ENCODE results near the gene PCMT1. TPM values are rescaled to one million over a fixed set of nuclear protein-coding genes. Genes with fewer than 3 reads are reported as not detected.

The PCMT1 gene
- total and polyA plus RNA-seq, 2 of the 8 experiments (the other 6 are each of a cell fraction or from before 2014, with no cell fraction given): 84.3 to 91.3 TPM

DNA sequence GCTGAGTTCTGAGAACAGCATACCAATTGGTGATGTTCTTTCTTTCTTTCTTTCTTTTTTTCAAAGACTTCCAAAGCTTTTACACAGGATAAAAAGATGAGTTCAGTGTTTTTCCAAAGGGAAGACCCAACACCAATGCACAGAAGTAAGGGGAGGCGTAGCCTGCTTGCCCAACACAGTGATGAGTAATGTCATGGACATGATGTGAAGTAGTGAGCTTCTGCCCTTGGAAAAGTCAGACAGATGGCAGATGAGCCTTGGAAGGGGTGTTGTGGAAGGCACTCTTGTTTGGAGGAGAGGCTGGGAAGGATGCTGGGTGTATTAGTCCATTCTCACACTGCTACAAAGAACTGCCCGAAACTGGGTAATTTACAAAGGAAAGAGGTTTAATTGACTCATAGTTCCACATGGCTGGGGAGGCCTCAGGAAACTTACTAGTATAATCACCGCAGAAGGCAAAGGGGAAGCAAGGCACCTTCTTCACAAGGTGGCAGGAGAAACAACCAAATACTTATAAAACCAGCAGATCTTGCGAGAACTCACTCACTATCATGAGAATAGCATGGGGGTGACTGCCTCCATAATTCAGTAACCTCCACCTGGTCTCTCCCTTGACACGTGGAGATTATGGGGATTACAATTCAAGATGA, 102.0 kb downstream of the PCMT1 start:
- Histone ChIP-seq H3K18ac (ENCODE audit: extremely low read depth, low read length) (no peak overlapping the region), H2BK5ac (ENCODE audit: low read depth, low read length) (no peak overlapping the region), H3K9ac (replicated peaks in 1 of 4; ENCODE audit: extremely low read depth in 1 of 4, low read depth in 3 of 4, low read length in 3 of 4) (no peak overlapping the region), H3K56ac (replicated peaks; ENCODE audit: insufficient read length, low read depth, low read length) (no peak overlapping the region), H4K20me1 (replicated peaks in 1 of 2; ENCODE audit: control insufficient read depth in 1 of 2, insufficient read depth in 2 of 2, low read length in 2 of 2) (no peaks in the 10 kb centered on the region), H3K36me3 (ENCODE audit: control insufficient read depth in 2 of 4, insufficient read depth in 4 of 4, low read length in 3 of 4) (no peaks in the 10 kb centered on the region), H2AK5ac (ENCODE audit: low read depth, low read length) (no peak overlapping the region), H2BK15ac (ENCODE audit: low read length) (no peak overlapping the region), H3K79me2 (ENCODE audit: control insufficient read depth in 1 of 2, insufficient read depth in 2 of 2, low read length in 2 of 2) (no peaks in the 10 kb centered on the region), H2BK20ac (ENCODE audit: low read length) (no peak overlapping the region), H3K27ac (ENCODE audit: low read depth, low read length) (no peak overlapping the region), H3K4me1 (replicated peaks in 1 of 4; ENCODE audit: control insufficient read depth in 3 of 4, insufficient read depth in 4 of 4, low read length in 3 of 4) (peaks cover 0 to 7% (median 0%) of the 10 kb centered on the region in 4 experiments; a peak in 4 of 7 replicates), H3K4me2 (ENCODE audit: insufficient read depth in 1 of 2, low read depth in 2 of 2, low read length in 2 of 2) (no peak overlapping the region), H4K5ac (ENCODE audit: insufficient read length, low read depth, low read length) (no peak overlapping the region), H3K79me1 (ENCODE audit: low read depth, low read length) (no peaks in the 10 kb centered on the region), H3K23me2 (ENCODE audit: low read depth, low read length) (no peaks in the 10 kb centered on the region), H2BK120ac (replicated peaks; ENCODE audit: low read depth, low read length) (no peak overlapping the region), H4K91ac (replicated peaks; ENCODE audit: insufficient read length, low read length) (no peak overlapping the region), H2AFZ (ENCODE audit: low read length) (no peak overlapping the region), H3K9me3 (ENCODE audit: insufficient read depth in 2 of 2, low read depth in 1 of 2, low read length in 1 of 2) (no peaks in the 10 kb centered on the region), H3K14ac (ENCODE audit: insufficient read length) (no peak overlapping the region), H3K4ac (replicated peaks; ENCODE audit: insufficient read length, low read depth, low read length) (no peak overlapping the region), H3K27me3 (replicated peaks in 1 of 4; ENCODE audit: control insufficient read depth in 3 of 4, extremely low read depth in 1 of 4, insufficient read depth in 3 of 4, low read length in 3 of 4) (no peaks in the 10 kb centered on the region), H2BK12ac (ENCODE audit: low read depth, low read length) (no peak overlapping the region), H3K23ac (ENCODE audit: insufficient read length) (no peak overlapping the region), H3K4me3 (ENCODE audit: extremely low read depth in 1 of 4, insufficient read depth in 2 of 4, low read depth in 3 of 4, low read length in 4 of 4) (no peak overlapping the region), H4K8ac (ENCODE audit: extremely low read depth, insufficient read depth, low read length) (no peak overlapping the region)
- ChIA-PET CTCF (ENCODE audit: partially characterized antibody) (interaction anchor here (1.1 to 2.6 kb wide), 5 partner anchors 11 to 17 kb away, joined by 3 to 17 read pairs (median 11); no protein-coding TSS in a partner anchor), POLR2A (ENCODE audit: partially characterized antibody) (interaction anchor here (1.6 kb wide), 1 partner anchor 10 kb away, joined by 5 read pairs; no protein-coding TSS in a partner anchor)
- TF ChIP-seq CBX8 (IDR thresholded peaks at IDR 0.05; ENCODE audit: borderline replicate concordance, low read depth, low read length) (no peak), RXRA (IDR thresholded peaks at IDR 0.05; ENCODE audit: insufficient read depth, low read depth, low read length) (no peak), ZNF274 (IDR thresholded peaks at IDR 0.05; ENCODE audit: borderline replicate concordance, extremely low read depth, low read length) (no peak), TAF7 (optimal IDR thresholded peaks at IDR 0.05; ENCODE audit: borderline replicate concordance, low read depth, low read length) (no peak), RFX5 (IDR thresholded peaks at IDR 0.05; ENCODE audit: borderline replicate concordance, low read depth, low read length) (no peak), SAP30 (IDR thresholded peaks at IDR 0.05; ENCODE audit: insufficient read depth, insufficient replicate concordance, low read length) (no peak), PHF8 (conservative IDR thresholded peaks at IDR 0.05; ENCODE audit: low read depth, low read length) (no peak), CHD2 (IDR thresholded peaks at IDR 0.05; ENCODE audit: low read length) (no peak), NRF1 (IDR thresholded peaks at IDR 0.05; ENCODE audit: low read depth, low read length) (no peak), ASH2L (IDR thresholded peaks at IDR 0.05; ENCODE audit: low read length) (no peak)
- TF ChIP-seq, protein P1, sequence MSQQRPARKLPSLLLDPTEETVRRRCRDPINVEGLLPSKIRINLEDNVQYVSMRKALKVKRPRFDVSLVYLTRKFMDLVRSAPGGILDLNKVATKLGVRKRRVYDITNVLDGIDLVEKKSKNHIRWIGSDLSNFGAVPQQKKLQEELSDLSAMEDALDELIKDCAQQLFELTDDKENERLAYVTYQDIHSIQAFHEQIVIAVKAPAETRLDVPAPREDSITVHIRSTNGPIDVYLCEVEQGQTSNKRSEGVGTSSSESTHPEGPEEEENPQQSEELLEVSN (IDR thresholded peaks at IDR 0.05): no peak
- FAIRE-seq (no peak), DNase-seq (ENCODE audit: low read depth in 1 of 2, low spot score in 2 of 2) (no peak)
- WGBS, 2 experiments (ENCODE audit: extremely low coverage in 1 of 2, insufficient coverage in 1 of 2, insufficient read length in 1 of 2, insufficient replicate concordance in 2 of 2, low coverage in 1 of 2, low lambda C conversion rate in 2 of 2, missing lambda C conversion rate in 1 of 2): 92% methylated on average over 5 of the region's 5 CpGs; no CpG with 5 or more reads in 1 of the 2 experiments

All from H1 (cell line).